Hematopoietic multipotent progenitor cell treated with erythropoietin and hydrocortisone succinate and interleukin-3 and kit ligand, for 17 days (in vitro differentiated cells): ENCODE data around the gene COQ8A.
"Not testable (repeated sequence)": the region's sequence is repeated elsewhere in the genome, so short reads cannot be mapped to it uniquely, and the experiment has no call there.

Experiments
- DNase-seq: peaks from one replicate; pipeline ENCODE4 v3.0.0-alpha.2; 2015; ENCODE audit warnings: low spot score

COQ8A gene

DNA sequence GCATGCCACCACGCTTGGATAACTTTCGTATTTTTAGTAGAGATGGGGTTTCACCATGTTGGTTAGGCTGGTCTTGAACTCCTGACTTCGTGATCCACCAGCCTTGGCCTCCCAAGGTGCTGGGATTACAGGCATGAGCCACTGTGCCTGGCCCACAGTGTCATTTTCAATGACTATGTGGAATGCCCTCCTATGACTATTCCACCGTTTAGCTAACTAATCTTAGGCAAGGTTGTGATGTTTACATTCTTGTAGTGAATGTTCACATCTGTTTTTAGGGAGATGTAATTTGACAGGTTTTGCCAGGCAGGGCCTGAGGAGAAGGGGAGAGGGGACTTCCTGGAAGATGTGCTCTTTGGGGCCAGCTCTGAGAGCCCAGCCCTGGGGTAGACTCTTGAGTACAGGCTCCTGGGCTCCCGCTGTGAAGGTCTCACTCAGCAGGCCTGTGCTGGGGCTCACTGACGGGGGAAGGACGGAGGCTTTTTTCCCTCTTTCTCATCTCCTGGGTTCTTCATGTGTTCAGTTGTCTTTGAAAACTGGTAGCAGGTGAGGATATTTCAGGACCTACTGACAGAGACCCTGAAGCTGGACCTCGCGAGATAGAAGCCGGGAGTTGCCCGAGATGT, 13.2 kb downstream of the COQ8A start:
- no peak for DNase-seq

DNA sequence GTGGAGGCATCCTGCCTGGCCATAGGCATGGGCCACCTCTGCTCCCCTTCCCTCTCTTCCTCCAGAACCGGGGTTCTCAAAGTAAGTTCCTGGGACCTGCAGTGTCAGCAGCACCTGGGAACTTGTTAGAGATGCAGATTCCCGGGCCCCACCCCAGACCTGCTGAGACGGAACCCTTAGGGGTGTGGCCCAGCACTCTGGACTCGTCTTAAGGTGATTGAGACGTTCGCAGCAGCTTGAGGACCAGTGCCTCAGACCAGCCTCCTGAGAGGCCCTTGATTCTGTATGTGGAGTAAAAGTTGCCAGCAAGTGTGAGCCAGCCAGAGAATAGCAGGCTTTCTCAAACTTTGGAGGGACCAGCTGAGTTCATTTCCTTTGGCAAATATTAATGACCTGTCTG, 14.2 kb downstream of the COQ8A start:
- no peak for DNase-seq

DNA sequence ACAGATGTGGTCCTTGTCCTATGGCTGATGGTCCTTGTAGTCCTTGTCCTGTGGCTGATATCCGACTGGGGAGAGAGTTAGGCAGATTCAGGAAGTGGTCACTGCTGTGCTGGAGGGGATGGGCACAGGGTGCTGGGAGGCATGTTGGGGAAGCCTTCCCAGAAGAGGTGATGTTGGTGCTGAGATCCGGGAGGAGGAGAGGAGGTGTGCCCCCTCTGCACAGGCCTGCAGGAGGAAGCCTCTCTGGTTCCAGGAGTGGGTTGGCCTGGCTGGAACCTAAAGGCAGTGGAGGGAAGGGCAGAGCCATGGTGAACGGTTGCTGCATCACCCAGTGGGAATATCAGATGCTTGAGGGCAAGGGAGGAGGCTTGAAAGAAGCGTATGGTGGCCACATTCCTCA, 14.7 kb downstream of the COQ8A start:
- DNase-seq, result no peak

DNA sequence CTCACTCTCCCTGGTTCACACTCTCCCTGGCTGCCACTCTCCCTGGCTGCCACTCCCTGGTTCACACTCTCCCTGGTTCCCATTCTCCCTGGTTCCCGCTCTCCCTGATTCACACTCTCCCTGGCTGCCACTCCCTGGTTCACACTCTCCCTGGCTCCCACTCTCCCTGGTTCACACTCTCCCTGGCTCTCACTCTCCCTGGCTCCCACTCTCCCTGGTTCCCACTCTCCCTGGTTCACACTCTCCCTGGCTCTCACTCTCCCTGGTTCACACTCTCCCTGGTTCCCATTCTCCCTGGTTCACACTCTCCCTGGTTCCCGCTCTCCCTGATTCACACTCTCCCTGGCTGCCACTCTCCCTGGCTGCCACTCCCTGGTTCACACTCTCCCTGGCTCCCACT, 15.8 kb downstream of the COQ8A start:
- DNase-seq, result not testable (repeated sequence)

DNA sequence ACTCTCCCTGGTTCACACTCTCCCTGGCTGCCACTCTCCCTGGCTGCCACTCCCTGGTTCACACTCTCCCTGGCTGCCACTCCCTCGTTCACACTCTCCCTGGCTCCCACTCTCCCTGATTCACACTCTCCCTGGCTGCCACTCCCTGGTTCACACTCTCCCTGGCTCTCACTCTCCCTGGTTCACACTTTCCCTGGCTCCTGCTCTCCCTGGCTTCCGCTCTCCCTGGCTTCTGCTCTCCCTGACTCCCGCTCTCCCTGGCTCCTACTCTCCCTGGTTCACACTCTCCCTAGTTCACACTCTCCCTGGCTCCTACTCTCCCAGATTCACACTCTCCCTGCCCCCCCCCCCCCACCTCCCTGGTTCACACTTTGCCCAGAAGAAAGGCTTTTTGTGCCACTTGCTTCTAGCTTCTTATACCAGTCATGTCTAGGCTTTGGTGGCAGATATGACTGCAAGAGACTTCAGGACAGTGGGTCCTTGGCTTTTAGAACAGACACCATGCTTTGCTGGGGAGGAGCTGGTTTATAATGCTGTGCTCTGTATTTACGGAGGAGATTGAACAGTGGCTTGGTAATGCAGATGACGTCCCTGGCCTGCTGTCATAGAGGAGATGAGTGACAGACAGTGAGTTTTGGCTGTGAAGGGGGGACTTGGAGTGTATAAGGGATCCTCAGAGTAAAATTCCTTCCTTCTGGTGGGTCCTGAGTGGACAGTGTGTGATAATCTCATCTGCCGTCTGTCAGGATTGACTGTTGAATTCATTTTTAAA, 17.0 kb downstream of the COQ8A start:
- no peak for DNase-seq

DNA sequence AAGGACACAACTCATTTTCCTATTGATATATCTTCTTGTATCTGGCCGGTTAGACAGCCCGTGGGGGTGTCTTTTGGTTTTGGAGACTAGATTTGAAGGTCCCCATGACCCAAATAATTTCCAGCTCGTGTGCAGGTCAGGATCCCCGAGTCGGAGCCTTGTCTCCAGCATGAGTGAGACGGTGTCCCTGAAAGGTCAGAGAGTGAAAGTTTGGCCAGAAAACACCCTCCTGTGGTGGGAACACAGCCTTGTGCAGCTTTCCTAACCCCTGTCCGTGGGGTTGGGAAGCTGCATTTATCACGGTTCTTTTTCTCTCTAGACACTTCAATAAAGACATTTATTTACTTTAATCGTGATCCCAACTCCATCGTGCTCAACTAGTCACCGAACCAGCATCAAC, 17.6 kb downstream of the COQ8A start:
- no peak for DNase-seq

DNA sequence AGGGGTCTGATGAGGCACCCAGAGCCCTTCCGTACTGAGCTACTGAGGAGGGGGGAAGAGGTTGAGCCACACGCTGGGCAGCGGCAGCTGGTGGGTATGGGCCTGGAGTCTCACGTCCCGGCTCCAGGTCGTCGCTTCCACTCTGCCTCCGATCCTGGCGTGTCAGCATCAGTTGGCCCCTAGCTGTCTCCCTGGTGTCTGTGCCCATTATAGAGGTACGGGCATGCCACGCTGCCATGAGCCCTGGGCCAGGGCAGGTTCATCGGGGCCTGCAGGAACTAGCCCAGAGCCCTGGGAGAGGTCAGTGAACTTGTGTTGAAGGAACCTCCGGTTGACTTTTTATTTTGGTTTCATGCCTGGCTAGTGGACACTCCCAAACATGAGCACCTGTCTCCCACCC, 18.2 kb downstream of the COQ8A start:
- DNase-seq, result no peak

DNA sequence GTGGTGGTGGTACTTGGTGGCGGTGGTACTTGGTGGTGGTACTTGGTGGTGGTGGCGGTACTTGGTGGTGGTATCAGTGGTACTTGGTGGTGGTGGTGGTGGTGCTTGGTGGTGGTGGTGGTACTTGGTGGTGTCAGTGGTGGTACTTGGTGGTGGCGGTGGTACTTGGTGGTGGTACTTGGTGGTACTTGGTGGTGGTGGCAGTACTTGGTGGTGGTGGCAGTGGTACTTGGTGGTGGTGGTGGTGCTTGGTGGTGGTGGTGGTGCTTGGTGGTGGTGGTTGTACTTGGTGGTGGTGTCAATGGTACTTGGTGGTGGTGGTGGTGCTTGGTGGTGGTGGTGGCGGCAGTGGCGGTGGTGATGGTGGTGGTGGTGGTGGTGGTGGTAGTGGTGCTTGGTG, 20.2 kb downstream of the COQ8A start:
- no peak for DNase-seq

DNA sequence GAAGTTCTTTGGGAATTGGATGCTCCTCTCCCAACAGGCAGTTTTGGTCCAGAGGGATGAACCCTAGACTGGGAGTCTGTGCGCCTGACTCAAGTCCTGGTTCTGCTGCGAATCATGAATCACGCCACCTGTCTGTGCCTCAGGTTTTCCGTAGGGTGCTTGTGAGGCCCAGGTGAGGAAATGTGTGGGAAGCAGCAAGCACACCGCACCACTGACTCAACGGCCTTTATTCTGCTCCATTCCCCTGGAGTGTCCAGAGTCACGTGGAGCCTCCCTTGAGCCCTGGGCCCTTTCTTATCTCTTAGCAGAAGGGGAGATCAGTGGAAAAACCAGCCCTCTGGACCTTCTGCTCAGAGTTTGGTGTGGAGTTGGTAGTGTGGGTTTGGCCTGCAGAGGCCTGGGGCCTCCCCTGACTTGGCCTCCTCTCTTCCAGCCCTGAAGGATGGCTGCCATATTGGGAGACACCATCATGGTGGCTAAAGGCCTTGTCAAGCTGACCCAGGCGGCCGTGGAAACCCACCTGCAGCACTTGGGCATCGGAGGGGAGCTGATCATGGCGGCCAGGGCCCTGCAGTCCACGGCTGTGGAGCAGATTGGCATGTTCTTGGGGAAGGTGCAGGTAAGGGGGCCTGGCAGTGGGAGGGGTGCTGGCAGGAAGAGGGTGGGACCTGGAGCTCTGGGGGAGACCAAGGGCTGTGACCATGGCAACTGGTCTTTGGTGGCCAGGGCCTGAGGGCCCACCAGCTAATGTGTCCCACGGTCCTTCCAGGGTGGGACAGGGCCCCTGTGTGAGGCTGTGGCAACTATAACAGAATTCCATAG, 21.1 kb downstream of the COQ8A start:
- DNase-seq, result no peak

DNA sequence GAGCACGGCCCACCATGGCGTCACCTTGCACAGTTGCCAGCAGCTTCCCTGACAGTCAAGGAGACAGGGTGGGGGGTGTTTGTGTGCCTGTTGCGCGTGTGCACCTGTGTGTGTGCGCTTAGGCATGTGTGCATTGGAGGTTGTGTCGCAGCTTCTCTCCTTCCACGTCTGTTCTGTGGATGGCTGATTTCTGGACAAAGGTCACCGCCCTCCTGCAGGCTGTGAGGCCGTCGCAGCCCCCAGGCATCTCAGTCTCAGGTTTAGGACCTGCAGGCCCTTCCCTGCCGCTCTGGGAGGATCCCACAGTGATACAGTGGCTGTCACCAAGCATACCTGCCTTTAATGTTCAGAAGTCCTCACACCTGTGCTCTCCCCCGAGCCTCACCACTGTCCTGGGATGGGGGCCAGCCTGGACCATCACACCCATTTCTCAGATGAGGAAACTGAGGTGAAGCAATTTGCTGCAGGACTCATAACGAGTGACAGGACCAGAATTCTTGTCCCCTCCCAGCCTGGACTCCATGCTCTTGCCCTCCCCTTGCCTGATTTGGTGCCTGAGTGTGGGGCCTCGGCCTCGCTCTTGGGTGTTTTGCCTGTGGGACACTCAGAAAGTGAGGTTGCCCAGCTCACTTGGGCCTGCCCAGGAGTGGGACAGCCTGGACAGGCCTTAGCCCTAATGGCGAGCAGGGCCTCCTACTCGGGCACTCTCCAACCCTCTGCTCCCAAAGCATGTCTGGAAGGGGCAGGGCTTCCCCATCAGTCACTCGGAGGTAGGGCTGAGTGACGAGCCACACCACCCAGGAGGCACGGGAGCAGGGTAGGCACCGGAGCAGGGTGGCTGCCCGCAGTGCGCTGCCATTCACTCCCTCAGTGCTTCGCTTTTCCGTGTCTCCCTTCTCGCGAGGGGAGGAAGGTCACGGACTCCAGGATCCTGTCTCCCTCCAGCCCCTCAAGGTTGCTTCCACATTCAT, 22.6 kb downstream of the COQ8A start:
- DNase-seq, result no peak

DNA sequence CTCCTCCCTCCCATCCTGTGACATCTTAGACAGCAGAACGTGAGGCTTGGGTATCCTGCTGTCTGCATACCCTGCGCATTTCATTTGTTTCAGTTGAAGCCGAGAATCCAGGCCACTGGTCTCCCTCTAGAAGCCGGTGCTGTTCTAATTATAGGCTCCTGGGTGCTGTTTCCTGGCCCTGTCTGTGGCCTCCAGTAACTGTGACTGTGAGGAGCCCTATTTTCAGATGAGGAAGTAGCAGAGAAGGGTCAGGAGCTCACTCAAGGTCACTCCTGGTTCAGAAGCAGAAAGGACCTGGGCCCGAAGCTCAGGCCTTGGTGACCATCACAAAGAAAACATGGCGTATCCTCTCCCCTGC, 24.0 kb downstream of the COQ8A start:
- DNase-seq, result no peak

DNA sequence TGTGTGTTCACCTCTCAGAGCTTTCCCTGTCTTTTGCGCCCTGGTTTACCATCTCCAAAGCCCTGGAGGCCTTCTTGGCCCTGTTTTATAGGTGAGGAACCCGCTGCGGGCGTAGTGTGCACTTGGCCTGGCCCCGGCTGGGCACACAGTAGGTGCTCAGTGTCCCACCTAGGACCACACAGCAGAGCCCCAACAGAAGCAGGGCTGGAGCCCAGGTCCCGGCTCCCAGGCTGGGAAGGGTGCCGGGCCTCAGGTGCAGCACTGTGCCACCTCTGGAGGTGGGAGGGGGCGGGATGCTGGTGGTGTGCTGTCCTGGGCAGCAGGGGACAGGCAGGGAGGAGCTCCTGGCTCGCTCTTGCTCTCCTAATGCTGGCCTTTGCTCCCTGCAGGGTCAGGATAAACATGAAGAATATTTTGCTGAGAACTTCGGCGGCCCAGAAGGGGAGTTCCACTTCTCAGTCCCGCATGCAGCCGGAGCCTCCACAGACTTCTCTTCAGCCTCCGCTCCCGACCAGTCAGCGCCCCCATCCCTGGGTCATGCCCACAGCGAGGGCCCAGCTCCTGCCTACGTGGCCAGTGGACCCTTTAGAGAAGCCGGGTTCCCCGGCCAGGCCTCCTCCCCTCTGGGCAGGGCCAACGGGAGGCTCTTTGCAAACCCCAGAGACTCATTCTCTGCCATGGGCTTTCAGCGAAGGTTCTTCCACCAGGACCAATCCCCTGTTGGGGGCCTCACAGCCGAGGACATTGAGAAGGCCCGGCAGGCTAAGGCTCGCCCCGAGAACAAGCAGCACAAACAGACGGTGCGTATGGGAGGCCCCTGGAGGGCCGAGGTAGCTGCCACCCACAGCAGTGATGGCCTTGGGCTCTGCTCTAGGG, 24.8 kb downstream of the COQ8A start:
- no peak for DNase-seq

DNA sequence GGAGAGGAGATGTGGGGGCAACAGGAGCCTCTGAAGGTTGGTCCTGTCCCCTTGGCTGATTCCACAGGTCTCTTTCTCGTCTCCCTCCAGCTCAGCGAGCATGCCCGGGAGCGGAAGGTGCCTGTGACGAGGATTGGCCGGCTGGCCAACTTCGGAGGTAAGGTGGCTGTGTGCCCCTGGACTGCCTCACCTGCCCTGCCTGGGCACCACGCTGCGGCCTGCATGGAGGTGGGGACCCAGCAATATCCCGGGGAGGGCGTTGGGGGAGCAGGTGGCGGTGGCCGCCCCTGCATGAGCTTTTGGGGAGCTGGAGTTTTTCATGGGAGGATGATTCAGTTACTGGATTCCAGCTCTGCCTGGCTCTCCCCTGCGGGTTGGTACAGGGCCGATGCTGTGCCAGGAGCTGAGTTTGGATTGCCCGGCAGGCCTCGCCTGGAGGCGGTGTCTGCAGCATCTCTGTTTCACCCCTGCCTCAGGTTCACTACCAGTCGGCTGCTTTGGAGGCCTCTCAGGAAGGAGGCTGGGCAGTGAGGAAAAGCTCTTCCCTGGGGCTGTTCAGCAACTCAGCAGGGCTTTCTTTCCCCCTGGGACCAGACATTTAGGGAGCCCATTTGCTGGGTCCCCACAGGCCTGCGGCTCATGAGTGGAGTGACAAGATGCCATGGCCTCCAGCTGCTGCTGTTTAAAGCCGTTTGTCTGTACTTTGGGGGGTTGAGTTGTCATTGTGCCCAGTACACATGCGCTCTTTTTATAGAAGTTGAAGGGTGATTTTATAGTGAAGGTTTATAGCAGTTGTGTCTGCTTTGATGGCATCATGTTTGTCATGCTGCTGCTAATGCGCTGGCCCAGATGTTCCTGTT, 25.7 kb downstream of the COQ8A start:
- no peak for DNase-seq

DNA sequence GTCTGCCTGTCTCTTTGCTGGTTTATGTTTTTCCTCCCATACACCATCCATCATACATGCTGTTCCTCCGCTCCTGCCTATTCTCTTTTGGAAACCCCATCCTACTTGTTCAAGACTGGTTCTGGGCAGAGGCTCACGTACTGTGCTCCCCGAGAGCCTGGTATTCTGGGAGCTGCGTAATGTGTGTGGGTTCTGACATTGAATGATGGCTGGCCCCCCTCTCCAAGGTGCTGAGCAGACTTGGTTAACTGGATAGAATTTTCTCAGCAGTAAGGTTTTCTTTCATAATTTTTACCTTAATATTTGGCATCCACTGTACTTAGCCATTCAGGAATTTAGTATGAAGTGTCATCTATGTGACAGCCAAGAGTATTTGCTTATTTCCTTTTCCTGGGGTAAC, 26.6 kb downstream of the COQ8A start:
- DNase-seq, result no peak

DNA sequence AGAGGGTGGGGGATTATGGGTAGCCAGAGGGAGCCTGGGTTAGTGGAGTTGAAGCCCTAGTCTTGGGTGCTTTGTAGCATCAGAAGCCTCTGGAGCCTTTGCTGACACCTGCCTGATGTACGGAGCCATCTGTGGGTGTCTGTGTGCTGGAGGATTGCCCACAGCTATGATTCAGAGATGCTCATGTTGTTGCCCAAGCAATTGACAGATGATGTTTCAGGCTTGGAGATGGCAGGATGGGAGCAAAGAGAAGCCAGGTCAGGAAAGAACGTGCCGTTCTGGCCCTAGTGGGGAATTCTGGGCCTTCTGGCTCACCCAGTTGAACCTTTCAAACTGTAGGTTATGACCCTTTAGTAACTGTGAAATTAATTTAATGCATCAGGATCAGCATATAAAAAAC, 27.6 kb downstream of the COQ8A start:
- no peak for DNase-seq

DNA sequence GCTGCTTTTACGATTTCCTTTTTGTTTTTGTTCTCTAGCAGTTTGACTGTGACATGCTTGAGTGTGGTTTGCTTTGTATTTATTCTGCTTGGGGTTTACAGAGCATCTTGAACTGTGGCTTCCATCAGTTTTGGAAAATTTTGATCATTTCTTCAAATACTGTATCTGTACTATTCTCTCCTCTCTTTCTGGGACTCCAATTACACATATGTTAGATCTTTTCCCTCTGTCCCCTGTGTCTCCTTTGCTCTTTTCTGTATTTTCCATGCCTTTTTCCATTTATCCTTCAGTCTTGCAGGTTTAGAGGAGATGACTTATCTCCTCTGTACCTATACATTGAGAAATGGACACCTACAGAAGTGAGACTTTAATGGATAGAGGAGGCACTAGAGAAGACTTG, 31.7 kb downstream of the COQ8A start:
- no peak for DNase-seq

DNA sequence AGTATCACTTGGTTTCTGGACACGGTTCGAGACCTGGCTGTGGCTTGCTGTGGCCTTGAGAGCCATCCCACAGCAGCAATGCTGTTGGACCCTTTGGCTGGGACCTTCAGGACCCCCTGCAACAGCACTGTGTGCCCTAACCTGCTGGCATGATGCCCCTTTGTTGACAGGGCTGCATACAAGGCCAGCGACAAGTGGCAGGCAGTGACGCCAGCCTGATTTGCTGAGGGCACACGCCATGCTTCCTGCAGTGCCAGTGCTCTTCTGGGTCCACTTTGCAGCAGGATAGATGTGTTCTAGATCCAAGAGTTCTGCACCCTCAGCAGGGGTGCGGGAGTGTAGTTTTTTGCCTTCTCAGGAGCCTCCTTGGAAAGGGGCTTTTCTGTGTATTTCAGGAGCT, 32.8 kb downstream of the COQ8A start:
- DNase-seq, result no peak

DNA sequence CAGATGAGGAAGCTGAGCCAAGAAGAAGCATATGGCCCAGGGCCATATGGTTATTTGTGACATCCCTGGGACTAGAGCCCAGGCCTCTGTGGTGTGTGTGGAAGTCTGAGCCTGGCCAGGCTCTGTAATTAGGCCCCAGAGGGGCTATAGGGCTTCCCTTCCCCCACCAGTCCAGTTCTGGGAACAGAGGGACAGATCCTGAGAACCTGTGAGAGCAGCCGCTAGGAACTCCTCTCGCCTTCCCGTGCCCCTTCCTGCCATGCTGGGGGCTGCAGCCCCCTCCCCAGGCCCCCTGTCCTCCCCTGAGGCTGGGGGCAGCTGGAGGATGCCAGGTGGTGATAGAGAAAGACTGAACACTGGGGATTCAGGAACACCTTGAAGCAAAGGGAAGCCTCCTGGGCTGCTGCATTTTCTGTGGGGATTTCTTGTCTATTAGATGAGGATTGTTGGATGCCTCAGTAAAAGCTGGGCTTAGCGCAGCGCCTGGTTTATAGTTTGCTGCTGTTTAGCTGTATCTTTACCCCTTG, 33.3 kb downstream of the COQ8A start:
- DNase-seq, result no peak

DNA sequence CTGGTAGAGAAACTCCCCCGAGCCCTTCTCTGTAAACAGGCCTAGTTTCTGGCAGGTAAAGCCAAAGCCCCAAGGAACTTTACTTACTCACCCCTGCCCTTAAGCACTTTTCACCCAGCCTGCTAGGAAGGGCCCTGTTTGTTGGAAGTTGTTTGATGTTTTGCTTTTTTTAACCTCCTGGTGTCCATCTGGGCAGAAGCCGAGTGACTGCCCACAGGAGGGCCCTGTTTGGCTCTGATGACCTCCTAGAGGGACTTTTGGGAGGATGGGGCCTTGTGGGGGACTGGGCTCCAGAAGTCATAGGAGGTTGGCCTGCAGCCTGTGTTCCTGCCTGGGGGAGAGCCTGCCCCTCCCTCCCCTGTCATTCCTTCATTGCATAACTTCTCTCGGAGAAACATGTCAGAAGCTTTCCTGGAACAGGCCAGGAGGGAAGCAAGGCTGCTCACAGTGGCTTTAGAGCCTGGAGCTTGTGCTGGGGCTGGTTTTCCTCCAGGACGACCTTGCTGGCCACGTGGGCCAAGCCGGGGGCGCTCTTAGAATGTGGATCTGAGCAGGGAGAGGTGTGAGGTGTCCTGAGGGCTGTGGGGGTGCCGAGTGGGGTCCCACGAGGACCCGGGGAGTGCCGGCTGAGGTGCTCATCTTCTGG, 33.9 kb downstream of the COQ8A start:
- DNase-seq, result no peak
